NOMO-1 treated with dmso at 0.1 percent for 144 hours (cell line): ENCODE results near the gene RGS6.

Source experiments
- DNase-seq: peaks from one replicate; lab custom pipeline; 2025; ENCODE audit not compliant: unreplicated experiment; lab: John Stamatoyannopoulos, UW

Gene RGS6

DNA sequence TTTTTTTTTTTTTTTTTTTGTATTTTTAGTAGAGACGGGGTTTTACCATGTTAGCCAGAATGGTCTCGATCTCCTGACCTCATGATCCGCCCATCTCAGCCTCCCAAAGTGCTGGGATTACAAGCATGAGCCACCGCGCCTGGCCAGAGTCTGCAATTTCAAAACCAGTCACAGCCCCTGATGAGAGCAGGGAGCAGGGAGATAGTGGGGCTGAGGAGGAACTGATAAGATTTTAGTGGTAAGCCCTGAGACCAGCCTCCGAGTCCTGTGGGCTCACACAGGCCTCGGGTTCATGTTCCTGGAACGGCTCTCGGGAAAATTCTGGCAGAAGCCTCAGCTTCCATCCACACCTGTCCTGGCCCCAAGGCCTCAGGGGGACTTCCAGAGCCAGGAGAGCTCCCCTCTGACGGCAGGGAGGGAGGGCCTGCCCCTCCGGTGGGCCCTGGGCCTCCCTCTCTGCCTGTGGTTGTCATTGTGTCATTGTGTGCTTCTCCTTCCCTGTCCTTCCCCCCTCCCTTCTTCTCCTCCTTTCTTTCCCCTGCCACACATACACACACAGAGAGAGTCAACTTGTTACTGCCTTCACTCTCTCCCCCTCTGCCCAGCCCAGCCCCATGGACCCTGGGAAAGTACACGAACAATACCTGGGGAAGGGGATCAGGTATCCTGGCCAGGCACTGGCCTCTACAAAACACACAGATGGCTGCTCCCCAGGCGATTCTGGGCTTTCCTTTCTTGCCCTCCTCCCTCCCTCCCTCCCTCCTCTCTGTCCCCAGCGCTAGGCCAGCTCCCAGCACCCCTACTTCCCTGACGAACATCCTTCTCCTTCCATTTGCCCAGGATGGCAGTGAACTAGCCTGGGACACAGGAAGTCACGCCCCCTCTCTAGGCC, 667.6 kb downstream of the RGS6 start:
- no peak for DNase-seq

DNA sequence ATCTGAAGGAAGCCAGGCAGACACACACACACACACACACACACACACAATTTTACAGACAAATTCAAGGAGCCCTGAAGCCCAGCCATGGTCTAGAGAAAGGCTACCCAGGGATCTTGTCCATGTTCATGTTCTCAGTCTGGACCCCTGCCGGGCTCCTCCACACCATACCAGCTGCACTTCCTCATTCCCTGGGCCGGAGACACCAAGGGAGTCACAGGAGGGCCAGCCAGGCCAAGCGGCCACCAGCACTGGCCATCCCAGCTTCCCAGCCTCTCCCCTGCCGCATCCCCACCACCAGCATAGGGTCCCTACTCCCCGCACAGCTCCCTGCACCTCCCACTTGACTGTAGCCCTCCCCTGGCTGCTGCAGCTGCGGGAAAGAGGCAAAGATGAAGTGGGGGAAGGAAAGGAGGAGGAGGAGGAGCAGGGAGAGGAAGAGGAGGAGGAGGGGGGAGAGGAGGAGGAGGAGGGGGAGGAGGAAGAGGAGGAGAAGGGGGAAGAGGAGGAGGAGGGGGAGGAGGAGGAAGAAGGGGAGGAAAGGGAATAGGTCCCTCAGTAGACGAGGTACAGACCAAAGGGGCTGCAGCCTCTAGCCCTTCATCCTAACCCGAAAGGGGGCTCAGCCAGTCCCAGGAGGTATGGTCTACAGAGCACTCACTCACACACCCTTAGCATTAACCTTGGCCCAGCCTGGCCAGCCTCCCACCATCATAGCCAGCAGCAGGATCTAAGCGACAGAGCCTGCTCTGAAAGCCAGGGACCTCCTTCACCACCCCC, 668.5 kb downstream of the RGS6 start:
- no peak for DNase-seq

DNA sequence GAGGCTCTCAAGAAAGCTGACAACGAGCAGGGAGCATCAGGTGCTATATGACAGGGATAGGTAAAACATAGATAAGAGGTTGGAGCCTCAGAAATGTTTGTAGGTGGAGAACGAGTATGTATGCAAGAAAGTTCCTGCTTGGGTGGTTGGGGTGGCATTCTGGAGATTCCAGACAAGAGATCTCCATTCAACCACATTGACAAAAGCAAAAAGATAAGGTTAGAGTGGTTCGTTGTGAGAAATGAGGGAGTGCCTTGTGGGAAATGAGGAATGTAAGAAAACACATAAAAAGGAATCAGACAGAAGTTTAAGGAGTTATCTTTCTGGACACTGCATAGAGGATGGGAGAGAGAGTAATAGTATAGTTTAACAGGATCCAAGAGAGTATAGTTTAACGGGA, 671.4 kb downstream of the RGS6 start:
- no peak for DNase-seq

DNA sequence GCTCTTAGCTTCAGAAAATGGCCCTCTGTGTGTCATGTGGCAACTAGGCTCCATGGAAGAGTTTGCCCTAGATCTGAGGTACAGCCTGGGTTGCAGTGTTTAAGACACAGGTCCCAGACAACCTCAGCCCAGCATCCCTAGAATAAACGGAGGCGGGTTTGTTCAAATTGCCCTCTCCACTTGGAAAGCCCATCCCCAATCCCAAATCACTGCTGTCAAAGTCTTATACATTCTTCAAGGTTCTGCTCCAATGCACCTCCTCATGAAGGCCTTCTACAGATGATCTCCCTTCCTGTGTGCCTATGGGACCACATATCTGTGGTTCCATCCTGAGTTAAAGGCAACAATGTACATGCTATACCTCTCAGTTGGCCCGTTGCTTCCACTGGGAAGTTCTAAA, 671.9 kb downstream of the RGS6 start:
- no peak for DNase-seq

DNA sequence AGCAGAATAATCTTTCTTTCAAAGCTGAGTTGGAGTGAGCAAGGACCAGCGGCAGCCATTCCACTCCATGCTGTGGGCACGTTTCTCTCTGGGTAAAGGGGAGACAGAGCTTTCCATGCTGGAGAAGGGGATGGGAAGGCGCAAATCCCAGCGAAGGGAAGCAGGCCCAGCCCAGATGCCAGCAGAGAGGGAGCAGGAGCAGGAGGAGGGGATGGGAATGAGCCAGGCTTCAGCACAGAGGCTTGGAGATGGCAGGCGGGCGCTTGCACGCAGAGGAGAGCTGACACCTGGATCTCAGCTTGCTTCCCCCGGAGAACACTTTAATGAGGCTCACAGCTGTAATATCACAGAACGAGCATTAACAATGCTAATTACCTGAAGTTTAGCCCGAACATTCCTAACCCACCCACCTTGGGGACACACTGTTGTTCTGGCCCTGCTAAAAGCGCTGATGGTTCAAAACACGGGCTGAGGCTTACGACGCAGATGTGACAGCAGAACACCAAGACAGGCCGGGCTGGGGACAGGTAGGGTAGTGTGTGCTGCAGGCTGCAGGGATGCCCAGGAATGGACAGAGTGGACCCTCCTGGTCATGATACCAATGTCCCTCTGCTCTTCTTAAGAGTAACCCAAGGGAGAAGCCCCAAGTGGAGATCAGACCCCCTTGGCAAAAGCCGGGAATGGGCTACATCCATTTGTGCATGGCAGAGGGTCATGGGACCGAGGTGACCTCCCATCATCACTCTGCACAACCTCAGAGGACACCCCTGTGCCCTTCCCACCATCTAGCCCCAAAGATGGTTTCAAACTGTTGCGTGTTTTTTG, 673.1 kb downstream of the RGS6 start:
- DNase-seq, result no peak

DNA sequence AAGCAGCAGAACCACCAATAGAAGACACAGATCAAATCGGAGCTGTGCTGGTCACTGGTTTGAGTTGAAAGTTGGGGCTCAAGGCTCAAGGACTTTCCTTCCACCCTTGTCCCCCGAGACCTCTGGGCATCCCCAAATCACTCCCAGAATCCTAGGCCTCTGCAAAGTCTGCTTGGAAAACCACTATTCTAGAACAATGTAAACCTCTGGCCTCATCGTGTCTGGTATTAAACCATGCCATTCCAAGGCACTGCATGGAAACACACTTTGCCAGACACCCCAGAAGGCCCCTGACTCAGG, 673.6 kb downstream of the RGS6 start:
- no peak for DNase-seq

DNA sequence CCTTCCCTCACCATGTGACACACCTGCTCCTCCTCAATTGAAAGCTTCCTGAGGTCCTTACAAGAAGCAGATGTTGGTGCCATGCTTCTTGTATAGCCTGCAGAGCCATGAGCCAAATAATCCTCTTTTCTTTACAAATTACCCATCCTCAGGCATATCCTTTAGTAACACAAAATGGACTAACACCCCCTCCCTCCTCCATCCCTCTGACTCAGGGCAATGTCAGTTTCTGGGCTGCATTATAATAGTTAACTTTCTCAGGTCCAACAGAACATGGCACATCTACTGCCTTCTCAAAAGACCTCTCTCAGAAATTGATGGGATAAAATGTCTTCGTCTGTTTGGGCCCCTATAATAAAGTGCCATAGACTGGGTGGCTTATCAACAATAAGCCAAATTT, 674.6 kb downstream of the RGS6 start:
- no peak for DNase-seq

DNA sequence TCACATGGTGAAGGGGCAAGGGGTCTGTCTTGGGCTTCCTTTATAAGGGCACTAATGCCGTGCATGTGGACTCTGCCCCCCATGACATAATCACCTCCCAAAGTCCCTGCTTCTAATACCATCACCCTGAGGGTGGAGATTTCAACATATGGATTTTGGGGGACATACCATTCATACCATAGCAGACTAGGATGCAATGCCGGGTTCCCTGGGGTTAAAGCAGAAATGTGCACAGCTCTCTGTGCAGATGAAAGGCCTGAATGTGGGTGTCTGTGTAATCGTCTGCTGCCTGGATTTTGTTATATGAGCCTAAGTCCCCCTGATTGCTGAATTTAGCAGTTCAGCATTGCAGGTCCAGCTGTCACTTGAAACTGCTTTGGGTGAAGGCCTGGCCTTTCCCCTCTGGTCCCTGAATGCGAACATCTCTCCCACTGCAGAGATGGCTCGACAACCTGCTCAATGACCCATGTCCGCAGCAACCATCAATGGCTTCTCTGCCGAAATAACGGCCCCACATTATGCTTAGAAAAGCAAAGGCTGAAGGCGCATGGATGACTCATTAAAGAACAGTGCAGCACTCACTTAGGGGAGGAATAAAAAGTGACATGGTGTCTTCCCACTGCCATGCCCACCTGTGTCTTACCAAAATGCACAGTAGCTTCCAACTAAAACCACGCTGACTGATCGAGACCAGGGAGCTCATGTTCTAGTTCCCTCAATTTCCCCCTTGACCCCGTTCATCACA, 675.3 kb downstream of the RGS6 start:
- DNase-seq, result no peak

DNA sequence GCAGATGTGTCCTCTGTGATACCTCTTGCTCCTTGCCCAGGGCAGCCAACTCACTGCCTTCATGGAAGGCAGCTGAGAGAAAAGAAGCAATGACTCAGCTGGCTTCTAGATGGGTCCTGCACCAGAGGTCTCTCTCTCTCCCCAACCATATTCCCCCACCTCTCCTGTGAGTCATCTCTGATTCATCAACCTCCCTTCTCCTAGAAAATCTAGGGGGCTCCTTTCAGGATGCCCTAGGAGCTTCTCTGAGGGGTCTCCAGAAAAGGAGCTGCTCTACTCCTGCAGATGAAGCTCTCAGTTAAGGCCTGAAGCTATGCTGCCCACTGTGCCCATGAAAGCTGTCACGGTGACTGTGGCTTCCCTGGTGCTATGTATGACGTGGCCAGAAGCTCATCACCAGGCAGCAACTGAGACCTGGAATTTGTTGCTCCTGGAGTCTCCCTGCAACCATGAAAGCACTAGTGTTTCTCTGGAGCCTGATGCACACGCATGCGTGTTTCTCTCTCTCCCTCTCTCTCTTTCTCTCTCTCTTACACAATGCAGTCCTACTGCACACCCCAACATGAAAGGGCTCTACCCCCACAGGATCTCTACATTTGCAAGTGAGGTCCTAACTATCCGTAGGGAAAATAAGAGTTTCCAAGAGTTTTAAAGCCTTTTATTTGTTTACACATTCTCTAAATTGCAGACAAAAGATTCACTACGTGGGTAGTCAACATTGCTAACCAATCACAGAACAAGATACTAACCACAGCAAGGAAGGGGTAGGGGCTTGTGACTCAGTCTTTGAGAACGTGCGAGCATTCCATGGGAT, 676.4 kb downstream of the RGS6 start:
- DNase-seq, result no peak

DNA sequence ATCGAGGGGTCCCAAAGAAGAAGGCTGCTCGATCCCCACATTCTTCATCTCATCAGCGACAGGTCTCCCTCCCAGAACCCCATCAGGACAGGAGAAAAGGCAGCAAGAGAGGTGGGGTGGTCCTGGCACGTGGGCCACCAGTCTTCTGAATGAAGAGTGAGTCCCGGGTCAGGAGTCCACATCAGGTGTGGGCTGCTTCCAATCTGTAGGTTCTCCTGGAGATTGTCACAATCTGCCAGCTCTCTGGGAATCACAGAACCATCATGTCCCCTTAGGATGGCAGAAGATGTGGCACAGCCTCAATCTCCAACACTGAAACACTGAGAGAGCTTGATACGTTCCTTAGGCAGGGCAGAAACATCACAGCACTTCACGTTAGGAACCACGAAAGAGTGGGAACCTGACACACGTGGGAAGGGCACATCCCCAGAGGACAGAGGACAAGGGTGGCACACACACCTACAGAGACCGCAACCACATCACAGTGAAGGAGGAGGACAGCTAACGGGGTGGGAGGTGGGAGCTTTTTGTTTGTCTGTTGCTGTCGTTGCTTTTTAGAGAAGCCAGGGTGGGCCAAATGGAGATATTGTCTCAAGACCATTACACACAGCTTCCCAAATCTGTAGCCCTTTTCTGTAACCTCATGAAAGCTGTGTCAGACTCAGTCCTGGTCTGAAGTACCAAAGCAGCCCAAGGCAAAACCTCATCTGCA, 677.1 kb downstream of the RGS6 start:
- DNase-seq, result no peak

DNA sequence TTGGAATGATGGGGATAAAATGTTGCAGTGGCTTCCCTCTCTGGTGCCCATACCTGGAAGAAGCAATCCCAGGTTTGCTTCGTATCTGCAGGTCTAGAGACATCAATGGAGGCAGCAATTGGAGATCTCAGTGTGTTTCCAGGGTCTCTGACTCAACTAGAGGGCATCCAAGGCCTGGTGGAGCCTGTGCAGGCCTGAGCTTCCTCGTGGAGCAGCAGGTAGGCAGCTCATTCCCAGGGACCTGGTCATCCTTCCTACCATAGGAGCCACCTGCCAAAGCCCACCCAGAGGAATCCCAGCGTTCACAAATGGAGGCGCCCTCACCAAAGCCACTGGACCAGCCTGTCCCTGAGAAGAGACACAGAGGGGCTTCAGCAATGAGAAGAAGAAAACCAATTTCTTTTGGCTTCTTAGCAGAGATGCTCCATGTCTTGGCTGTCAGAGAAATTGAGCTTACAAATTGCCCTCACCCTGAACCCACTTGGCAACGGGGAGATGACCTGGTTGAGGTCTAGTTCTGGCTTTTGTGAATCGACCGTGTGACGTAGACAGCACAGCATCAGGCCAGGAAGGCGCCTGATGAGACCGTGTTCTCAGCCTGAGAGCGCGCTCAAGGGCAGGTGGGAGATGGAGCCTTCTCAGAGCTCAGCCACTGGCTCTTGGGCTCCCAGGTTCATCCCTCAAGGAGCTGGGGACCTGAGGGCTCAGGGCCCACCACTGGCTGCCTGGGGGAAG, 678.0 kb downstream of the RGS6 start:
- no peak for DNase-seq

DNA sequence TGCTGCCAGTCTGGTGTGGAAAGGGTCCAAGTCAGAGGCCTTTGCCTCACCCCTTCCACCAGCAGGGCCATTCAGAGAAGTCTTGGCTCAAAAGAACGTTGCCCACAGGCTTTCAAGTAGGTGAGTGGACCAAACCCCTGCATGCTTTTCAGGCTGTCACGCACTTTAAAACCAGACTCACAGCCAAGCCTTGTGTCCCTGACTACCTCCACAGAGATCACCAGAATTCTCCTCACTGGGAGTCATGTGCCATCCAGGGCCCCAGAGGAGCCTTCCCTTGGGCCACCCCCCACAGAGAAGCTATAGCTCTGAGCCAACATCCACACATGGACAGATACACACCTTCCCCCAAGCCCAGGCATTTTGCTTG, 678.6 kb downstream of the RGS6 start:
- DNase-seq, result no peak

DNA sequence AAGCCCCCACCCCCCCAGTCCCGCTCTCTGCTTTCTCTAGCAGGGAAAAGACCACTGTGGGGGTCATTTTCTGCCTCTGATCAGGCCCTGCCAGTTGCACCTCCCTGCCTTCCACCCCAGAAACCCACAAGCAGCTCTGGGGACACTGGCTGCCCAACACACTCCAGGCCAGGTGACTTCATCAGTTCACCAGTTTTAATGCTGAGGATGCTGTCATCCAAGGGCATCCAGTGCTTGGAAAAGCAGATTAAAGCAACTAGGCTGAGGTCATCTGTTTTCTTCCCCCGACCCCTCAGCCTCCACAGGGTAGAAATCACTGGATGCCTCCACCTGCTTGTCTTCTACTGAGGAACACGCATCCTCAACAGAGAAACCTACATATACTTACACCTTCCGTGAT, 679.3 kb downstream of the RGS6 start:
- no peak for DNase-seq

DNA sequence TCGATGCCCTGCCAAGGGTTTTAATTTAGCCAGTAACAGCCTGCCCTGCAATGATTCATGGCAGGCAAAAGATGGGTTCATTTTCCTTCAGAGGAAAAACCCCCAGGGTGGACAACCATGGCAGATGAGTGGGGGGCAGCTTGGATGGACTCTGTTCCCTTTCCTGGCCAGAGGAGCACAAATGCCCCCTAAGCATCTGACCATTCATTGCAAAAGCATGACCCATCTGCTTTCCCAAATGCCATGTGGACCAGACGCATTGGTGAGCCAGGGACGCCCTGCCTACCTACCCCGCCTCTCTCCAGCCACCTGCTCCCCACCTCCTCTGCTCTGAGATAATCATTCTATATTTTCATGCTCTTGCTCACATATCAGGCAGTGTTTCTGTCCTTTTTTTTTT, 679.8 kb downstream of the RGS6 start:
- no peak for DNase-seq

DNA sequence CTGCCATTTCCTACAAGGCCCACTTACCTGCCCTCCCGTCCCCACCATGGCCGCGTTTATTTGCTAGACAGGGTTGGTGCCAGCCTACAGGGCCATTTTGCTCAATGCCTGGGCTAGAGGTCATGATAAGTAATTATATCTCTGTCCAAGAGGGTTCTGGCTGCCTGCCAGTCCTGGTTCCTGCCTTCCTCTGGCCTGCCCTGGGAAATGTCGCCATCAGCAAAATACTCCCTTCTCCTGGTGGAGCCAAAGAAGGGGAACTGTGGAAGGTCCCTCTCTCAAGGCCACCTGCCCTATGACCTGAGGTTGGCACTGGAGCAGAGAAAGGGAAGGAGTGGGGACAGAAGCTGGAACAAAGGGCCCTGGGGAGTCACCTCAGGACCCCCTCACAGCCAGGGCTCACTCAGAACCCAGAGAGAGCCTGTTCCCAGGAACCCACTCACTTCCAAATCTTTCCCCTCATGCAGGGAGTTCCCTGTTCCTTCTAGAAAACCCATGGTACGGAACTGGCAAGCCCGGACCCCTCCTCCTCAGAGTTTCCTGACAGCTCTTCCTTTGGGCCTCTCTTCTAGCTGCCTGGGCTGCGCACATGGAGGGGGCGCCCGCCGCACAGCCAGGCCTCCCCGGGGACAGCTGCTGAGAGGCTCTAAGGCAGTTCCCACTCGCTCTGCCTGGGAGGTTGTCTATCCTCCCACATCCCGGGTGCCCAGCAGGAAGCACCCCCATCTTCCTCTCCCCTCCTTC, 681.2 kb downstream of the RGS6 start:
- DNase-seq, result no peak

DNA sequence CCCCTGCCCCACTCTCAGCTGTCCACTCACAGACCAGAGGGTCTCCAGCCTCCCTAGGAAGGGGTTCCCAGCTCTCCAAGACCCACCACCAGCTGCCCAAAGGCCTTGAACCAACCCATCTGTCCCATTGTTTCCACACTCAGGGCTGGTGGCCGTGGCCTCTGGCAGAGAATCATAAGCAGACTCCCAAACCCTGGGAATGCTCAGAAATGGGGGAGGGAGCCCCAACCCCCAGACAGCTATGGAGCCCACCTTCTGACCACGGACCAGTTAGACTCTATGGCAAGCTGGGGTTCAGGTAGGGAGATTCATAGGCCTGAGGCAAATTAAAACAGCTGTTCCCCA, 681.7 kb downstream of the RGS6 start:
- no peak for DNase-seq

DNA sequence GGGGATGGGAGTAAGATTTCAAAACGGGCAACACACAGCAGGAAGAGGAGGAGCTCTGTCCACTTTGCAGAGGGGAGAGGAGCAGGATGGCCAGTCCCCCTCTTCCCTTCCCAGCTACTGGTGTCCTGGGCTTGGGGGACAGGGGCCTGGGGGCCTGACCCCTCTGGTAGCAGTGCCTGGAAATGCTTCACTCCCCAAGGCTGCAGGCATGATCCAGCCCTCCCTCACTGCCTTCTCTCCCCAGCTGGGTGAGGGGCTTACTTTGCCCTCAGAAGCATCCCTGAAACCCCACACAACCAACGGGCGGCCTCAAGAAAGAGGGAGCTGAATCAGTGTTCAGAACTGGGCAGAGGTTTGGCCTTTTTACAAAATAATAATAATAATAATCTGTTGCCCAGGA, 682.1 kb downstream of the RGS6 start:
- no peak for DNase-seq

DNA sequence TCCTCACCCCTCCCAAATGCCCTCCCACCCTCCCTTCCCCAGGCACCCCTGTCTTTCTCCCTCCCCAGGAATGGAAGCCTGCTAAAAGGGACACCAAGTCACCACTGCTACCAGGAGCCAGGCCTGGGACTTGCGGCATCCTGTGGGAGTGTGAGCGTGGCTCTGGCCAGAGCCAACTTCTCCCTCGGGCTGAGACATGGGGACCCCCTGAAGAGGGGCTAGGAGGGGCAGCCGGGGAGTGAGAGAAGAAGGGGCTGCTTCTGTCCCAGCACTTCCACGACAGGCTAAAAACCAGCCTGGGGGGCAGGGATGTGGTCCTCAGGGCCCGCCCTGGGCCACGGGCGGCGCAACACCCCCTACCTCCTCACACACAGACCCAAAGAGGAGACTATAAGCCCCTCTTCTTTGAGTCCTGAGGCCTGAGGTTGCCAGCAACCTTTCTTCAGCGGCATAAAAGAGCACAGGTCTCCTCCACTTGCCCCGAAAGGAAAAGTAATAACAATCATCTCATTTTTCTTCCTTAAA, 682.7 kb downstream of the RGS6 start:
- DNase-seq, result no peak
